HG03066 (cell line): ENCODE results near the gene NOL7.

ENCODE experiments used
- ATAC-seq: cut with Tn5 transposase; IDR thresholded peaks from one replicate; pipeline ENCODE4 v1.9.1; 2021; ENCODE audit warnings: low read depth; ENCODE audit not compliant: unreplicated experiment

NOL7 gene

DNA sequence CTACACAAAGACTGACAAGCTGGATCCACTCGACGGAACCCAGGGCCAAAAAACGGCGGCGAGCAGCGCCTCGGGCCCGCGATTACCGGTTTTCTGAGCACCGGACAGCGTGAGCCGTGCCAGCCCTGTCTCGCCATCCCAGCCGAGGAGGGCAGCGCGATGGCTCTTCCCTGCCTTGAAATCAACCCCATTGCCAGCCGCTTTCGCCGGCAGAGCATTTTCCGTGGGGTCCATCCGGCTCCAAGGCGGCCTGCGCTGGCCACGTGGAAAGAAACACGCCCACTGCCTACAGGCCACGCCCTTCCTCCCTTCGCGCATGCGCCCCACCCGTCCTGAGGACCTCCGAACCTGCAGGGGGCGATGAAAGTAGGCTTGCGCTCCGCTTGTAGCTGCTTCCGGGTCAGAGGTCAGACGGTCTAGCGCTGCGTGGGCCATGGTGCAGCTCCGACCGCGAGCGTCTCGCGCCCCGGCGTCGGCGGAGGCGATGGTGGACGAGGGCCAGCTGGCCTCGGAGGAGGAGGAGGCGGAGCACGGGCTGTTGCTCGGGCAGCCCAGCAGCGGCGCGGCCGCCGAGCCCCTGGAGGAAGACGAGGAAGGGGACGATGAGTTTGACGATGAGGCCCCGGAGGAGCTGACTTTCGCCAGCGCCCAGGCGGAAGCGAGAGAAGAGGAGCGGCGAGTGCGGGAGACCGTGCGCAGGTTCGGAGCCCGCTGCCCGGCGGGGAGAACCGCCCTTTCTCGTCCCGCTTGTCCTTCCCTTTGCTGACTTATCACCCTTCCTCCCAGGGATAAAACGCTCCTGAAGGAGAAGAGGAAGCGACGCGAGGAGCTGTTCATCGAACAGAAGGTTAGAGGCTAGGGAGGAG, at the start of gene NOL7:
Gene NOL7 (plus strand): TSS at position 410 of the 866 bp plus-strand sequence. CDS start 24 bp downstream, at position 434.
- ATAC-seq: peak; percentile 88

DNA sequence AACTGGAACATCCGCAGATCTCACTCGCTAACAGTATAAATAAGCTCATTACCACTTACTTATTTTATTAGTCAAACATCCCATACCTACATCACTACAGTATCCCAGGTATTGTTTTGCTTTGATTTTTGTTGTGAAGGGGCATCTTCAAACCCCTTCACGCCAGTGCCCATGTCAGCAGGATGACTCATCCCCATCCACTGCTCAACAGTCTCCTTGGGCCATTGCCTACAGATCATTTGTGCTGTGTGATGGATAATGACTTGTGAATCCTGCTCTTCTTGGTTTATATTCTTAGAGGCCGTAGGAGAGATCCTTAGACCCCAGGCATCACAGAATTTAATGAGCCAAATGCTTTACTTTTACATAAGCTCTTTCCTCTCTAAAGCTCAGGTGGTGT, 49.2 kb upstream of the NOL7 start:
- ATAC-seq: no peak

DNA sequence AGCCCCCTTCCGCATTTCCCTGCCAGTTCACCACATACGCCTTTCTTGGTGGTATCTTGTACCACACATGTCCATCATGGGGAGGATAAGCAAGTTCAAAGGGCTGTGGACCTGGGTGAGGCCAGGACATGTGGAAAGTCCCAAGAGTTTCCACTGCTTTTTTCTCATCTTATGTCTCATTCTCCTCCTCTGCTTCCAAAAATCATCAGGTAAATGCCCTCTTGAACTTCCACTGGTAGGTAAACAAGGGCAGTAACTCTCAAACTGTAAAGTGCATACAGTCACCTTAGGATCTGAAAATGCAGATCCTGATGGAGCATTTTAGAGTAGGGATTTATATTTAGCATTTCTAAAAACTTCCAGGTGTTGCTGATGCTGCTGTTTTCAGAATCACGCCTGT, 48.6 kb upstream of the NOL7 start:
- no peak for ATAC-seq

DNA sequence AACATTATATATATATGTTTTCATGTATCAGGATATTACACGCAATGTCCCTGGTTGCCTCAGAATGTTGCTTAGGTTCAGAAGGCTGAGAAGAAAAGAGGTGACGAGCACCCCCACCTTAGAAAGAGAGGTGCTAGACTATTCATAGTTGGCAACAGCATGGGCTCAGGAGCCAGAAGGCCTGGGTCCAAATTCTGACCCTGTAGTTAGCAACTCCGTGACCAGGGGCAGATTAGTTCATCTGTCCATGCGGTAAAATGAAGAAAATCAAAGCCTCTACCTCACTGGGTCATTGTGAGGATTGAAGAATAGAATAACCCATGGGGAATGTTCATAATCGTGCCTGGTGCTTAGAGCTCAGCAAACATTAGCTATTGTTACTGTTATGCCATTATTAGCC, 46.2 kb upstream of the NOL7 start:
- no peak for ATAC-seq

DNA sequence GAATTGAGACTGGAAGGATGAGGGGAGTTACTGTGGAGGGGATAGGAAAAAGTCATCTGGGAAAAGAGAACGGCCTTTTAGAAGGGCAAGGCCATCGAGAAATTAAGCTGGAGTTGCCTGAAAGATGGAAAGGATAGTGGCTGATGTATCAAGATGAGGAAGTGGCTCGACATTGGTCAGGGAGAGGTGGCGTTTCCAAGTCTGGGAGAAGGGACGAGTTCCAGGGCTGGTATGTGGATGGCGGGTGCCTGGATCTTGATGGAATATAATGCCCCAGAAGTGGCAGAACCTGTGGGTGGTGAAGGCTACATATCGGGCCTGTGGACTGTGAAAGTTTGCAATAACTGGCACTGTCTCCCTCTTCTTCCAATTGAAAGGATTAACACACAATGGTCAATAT, 42.9 kb upstream of the NOL7 start:
- ATAC-seq: no peak

GRCh38 chr6:13572951-13573654, 42.0 kb upstream of the NOL7 start:
- ATAC-seq: no peak

GRCh38 chr6:13573669-13574110, 41.4 kb upstream of the NOL7 start:
- ATAC-seq: no peak

- peak; percentile 73 for ATAC-seq
These were observed 41.0 kb upstream of the NOL7 start for GRCh38 chr6:13574149-13574570.

DNA sequence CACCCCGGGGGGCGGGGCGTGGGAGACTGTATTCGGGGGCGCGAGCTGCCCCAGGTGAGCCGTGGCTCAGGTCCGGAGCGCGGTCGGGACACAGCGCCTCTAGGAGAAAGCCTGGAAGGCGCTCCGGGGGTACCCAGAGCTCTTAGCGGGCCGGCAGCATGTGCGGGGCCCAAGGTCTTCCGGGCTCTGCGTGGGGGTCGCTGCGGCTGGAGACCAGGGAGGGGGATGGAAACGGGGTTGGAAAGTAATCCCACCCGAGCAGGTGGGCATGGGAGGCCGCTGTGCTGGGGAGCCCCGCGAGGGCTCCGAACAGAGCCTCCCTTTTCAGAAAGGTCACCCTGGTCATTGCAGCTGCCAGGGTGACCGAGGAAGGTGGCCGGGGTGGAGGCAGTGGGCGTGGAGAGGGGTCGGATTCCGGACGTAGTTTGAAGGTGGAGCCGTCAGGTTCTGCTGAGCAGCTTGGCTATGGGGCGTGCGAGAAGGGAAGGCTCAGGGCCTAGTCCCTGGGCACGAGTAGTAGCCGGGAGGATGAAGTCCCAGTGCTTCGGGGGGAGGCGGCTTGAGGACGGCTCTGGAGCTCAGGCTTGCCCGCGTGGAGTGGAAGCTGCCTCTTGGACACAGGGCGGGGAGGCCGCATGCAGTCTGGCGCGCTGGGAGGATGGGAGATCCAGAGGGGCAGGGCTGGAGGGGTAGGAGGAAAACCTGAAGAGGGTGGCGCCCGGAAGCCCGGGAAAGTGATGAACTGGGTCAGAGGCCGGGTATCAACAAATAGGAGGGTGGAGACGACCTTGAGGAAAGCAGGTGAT, 40.4 kb upstream of the NOL7 start, which contains the start of gene SIRT5:
Gene SIRT5 (plus strand): TSS at position 31 of the 806 bp plus-strand sequence. CDS start 9,510 bp downstream, outside the sequence.
- peak; percentile 76 for ATAC-seq

DNA sequence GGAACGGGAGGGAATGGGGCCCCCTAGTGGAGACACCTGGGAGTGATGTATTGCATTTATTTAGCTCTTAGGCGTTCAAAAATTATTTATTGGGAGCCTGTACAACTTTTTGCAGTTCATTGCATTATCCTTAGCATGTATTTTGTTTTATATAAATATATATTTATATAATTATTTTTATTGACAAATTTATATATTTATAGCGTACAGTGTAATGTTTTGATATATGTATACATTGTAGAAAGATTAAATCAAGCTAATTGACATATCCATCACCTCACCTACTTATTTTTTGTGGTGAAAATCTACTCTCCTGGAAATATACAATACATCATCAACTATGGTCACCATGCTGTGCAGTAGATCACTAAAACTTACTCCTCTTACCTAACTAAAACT, 39.8 kb upstream of the NOL7 start:
- no peak for ATAC-seq

- ATAC-seq: no peak
These were observed 39.1 kb upstream of the NOL7 start for GRCh38 chr6:13576017-13576416.

- no peak for ATAC-seq
These were observed 37.2 kb upstream of the NOL7 start for GRCh38 chr6:13577926-13578325.

GRCh38 chr6:13579911-13580310, 35.2 kb upstream of the NOL7 start:
- no peak for ATAC-seq

DNA sequence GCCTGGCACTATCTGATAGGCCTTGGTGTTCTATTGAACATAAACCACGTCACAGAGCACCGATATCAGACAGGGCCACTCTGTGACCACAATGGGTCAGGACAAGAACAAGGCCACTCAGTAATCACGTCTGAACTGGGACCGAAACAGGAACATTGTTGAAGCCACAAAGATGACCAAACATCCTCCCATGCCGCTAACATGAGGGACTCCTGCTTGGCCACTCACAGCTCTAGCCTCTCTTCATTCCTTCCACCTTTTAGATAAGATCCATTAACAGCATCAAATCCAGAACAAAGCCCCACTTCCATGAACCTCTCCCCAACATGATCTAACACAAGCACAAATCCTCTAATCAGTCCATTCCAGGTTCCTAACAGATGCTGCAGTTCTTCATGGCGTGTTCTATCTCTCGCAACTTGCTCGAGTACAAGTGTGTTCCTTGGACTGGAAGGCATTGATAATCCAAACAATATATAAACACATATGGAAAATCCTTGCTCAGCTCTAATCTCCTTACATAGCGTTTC, 33.4 kb upstream of the NOL7 start:
- ATAC-seq: no peak

- no peak for ATAC-seq
These were observed 28.3 kb upstream of the NOL7 start for GRCh38 chr6:13586603-13587542.

- ATAC-seq: no peak
These were observed 25.3 kb upstream of the NOL7 start for GRCh38 chr6:13589801-13590200.

DNA sequence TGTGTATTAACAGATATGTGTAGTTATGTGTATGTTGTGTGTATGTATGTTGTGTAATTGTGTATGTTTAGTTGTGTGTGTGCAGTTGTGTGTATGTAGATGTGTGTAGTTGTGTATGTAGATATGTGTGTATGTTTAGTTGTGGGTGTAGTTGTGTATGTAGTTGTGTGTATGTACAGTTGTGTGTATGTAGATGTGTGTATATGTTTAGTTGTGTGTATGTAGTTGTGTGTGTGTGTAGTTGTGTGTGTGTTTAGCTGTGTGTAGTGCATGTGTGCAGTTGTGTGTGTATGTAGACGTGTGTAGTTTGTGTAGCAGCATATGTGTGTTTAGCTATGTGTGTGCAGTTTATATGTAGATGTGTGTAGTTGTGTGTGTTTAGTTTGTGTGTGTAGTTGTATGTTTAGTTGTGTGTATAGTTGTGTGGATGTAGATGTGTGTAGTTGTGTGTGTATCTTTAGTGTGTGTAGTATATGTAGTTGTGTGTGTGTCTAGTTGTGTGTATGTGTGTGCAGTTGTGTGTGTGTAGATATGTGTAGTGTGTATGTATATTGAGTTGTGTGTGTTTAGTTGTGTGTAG, 24.5 kb upstream of the NOL7 start:
- ATAC-seq: no peak

- no peak for ATAC-seq
These were observed 23.8 kb upstream of the NOL7 start for GRCh38 chr6:13591205-13591921.
